Stromal cell of bone marrow (primary cell): ENCODE results near the gene RBM33.
"Not testable (repeated sequence)": the region's sequence is repeated elsewhere in the genome, so short reads cannot be mapped to it uniquely, and the experiment has no call there.

Source experiments
- DNase-seq: peaks from one replicate; pipeline ENCODE4 v3.0.0-alpha.2; 2012; ENCODE audit warnings: low read depth

The RBM33 gene

DNA sequence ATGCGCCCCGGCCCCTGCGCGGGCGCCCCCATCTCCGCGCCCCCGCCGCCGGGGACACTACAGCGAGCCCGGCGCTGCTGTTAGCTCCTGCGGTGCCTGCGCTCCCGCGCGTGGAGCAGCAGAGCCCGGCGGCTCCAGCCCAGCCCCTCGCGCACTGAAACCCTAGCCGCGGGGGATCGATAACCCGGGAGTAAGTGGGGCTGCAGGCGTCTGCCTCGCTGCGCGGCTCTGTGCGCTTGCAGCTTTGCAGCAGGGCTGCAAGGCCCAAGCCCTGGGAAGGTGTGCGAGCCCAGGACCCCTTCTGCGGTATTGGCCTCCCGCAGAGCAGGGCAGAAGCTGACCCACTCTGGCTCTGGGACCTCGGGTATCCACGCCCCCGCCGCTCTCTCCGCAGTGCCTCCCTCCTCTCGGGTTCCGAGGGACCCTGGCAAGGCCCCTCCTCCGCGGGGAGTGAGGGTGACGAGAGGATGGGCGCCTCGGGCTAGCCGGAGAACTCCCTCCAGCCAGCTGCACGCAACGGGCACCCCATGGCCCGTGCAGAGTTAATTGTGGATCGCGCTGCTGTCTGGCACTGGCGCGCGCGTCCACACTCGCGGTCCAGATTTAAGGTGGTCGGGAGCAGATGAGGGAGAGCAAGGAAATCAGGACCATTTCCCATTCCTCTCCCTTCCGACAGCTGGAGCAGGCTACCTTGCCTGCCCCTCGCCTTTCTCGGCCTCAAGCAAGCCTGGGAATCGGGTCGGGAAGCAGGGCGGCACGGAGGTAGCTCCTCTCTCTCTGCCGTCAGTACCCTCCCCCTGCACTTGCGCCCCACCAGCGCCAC, 165.7 kb downstream of the RBM33 start:
- DNase-seq = no peak

DNA sequence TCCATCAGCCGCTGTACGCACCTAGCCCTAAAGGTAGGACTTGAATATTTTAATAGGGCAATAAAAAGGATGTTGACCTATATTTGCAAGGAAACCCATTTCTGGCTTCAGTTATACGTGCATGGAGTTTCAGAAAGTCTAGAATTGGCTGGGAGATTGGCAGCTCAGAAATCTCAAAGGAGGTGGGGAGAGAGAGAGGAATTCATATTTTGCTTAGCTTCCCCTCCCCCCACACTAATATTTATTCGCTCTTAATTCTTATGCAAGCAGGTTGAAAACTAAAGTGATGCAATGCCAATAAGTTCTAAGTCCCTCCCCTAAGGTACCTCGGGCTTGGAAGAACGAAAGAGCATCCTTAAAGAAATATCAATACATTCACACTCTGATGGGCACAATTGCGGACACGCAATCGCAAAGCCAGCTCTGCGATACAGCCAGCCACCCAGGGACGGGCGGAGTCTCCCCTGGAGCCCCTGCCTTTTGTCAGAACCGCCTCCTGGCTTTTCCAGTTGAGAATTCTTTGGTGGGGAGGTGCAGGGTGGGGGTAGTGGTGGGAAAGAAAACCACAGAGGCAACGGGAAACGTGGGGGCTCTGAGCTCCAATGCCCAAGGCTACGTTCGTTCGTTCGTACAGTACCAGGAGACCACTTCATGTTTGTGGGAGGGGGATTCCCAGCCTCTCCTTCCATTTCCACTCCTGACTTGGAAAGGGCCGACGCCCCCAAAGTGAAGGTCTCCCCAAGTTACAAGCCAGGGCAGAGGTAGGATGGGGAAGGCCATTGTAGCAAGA, 166.5 kb downstream of the RBM33 start:
- no peak for DNase-seq

DNA sequence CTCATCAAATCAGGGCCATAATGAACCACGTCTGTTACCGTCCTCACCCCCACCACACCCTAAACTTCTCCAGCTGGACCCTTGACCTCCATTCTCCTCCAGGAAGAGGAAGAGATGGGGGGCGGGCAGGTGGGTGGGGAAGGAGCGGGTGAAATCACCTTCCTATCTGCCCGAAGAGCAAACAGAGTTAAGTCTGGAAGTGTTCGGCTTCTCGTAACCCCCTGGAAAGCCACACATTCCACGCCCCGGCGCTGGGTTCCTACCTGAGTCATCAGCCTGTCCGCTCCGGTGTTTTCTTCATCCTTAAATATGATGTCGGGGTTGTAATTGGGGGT, 167.1 kb downstream of the RBM33 start:
- DNase-seq = no peak

DNA sequence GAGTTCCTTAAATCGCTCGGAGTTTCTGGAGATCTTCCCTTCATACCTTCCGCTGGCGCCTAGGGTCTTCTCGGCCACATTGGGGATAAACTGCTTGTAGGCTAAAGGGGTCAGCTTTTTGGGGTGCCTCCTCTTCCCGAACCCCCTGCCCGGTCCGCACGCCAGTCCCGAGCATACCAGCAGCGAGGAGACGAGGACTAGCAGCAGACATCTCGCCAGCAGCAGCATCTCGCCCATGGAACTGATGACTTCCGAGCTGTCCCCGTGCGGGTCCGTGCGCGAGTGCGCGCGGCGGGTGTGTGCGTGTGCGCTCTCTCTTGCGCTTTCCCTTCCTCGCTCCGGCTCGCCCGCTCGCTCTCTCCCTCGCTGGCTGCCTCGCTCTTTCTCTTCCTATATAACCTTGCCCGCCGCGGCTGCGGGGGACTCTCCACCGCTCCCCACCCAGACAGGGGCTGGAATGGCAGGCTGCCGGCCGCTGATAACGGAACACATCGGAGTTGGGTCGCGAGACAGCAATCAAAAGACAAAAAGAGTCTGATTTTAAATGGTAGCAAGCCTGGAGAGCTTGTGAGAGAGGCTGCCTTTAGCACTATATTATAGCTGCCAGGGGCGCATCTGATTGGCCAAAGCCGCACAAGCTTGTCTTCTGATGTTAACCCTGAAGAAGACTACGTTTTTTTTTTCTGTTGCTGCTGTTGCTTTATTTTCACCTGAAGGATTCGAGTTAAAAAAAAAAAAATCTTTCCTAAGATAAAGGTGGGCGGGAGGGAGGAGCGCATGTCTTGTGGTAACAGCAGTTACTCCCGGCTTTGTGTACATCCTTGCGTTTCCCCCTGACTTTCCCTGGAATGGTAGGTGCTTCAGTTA, 167.7 kb downstream of the RBM33 start, which contains the start of gene SHH:
SHH (minus strand) TSS at position 569 of the 867 bp plus-strand sequence; CDS start at position 228, 341 bp downstream.
- no peak for DNase-seq

DNA sequence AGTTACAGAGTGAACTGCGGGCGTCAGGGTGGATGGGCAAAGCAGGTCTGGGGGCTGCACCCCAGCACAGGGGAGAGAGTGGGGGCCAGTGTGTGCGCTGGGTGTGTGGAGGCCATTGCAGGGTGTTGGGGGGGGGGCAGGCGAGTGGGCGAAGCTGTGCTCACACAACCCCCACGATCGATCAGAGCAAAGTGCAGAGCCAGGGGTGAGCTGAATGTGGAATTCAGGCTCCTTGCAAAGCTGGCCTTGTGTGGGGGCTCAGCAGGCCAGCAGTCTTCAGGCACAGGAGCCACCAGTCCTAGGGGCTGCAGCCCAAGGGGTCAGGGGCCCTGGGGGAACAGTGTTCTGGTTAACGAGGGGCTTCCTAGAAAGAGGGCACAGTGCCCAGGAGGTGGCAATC, 168.7 kb downstream of the RBM33 start:
- no peak for DNase-seq

DNA sequence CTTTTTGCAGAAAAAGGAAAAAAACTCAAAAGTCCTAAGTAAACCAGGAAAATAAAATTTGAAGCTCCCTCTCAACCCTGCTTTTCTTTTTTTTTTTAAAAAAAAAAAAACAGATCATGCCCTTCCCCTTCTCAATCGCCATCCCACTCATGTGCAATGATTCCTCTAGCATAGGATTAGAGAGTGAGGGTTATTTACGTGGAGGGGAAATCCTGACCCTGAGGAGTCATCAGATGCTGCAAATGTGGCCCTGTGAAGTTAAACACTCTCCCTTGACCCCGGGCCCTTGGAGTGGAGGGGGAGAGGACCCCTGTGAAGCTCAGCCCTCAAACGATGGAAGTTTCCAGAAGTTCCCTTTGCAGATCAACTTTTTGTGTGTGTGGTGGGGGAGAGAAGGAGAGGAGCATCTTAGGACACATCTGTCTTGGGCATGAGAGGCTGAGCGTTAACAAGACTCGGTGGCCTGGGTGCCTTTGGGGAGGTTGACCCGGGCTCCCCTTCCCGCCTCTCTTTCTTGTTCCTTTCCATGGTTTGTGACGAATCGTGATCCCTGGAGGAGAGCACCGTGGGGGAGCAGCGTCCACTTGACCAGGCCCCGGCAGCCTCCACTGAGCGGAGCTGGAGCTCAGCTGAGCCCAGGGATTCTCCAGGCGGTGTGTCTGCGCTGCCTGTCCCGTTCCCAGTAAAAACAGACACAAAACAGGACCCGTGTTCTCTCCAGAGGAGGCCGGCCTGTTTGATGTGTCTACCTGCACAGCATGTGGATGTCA, 169.3 kb downstream of the RBM33 start:
- no peak for DNase-seq

DNA sequence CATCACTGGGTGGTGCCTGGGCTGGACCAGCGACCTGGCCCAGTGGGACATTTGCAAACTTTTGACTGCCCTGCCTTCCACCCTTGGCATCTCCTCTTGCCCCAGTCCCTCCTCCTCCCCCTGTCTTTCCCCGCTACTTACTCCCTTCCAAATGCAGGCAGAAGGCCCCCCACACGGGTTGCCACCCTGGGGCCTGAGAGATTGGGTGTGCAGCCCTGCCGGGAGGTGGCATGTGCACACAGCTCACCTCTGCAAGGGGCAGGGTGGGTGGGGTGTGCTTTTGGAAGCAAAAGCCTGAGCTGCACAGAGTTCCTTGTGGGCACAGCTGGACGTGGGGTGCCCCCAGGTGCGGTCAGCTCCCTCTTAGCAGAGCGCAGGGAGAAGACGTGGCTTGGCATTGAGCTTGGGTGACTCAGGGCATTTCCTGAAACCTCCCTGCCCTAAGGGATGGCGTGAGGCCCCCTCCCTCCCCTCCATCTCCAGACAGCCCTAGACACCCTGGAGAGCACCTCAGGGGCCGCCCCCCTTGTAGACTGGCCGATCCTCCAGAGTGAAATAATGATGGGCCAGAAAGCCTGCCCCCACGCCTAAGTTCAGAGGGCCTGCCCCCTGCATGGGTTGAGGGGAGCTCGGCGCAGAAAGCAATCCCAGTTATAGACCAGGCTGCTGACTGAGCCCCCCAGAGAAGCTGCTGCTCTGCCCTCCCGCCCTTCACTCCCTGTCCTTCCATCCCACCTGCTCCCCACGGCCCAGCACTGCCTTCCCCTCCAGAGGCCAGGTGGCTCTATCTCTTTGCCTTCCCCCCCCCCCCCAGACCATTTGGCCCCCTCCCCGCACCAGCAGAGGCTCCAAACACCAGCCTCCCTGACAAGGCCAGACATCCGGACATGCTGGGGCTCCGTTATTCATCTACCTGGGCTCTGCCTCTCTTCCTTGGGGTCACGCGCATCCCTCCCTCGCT, 170.1 kb downstream of the RBM33 start:
- DNase-seq = no peak

DNA sequence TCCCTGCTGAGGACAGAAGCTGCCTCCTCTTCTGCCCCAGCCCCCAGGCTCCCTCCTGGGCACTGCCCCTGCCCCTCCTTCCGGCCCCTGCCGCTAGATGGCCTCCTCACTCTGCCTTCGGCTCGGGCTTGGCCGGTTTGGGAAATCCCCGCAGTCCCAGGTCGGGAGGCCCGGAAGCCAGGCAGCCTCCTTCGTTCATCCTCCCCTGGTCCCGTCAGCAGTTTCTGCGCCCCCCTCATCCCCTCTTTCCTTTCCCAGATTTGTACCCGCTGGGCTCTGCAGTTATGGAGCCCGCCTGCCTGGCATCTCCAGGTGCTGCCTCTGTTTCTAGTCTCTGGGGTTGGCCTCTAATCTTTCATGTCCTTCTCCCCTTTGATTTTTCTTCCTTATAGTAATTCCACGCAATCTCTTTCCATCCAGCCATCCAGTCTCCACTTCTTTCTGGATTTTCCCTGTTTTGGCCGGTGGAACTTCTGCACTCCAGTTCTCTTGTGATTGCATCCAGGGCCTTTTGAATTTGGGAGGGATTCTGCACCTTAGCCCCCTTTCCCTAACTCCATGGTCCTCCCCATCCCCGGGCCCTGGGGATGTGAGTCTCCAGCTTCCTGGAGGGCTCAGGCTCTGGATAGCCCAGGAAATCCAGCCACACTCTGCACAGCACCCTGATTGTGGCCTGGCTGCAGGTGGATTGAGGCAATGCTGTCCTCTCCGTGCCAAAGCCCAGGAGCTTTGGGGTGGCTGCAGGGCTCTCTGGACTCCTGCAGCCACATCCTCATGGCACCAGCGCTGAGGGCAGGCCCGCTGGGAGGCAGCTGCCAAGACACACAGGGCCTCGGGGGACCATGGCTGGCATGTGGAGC, 171.1 kb downstream of the RBM33 start:
- no peak for DNase-seq

DNA sequence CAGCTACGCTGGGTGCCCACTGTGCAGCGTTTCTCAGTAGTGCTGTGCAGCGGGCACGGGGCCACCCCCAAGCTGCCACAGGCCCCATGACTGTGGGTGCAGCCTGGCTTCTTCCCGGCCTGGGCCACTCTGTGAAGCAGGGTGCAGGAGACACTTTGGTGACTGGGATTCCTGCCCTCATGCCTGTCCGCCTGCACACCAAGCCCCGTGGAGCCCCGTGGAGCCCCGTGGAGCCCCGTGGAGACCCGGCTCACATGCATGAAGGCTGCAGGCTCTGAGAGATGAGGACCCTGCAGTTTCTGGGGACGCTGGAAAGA, 171.7 kb downstream of the RBM33 start:
- DNase-seq = no peak

DNA sequence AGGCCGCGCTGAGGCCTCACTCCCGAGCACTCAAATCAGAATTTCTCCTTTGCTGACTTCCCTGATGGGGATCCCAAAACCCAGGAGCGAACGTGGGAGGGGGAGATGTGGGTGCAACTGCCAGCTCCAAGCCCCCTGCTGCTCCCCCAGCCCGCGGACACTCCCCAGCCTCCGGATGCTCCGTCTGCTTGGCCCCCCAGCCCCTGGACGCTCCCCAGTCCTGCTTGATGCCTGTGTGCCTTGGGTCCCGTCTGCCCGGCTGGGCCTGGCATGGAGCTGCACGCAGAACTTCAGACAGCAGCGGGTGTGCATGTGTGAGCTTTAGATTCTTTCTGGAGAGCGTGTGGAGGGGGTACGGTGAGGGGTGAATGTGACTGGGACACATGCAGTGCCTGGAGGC, 172.5 kb downstream of the RBM33 start:
- DNase-seq = no peak

DNA sequence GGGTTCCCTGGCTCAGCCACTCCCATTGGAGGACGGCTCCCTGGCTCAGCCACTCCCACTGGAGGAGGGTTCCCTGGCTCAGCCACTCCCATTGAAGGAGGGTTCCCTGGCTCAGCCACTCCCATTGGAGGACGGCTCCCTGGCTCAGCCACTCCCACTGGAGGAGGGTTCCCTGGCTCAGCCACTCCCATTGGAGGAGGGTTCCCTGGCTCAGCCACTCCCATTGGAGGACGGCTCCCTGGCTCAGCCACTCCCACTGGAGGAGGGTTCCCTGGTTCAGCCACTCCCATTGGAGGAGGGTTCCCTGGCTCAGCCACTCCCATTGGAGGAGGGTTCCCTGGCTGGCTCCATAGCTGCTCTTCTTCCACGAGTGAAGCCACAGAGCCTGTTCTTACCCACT, 173.1 kb downstream of the RBM33 start:
- DNase-seq = not testable (repeated sequence)

DNA sequence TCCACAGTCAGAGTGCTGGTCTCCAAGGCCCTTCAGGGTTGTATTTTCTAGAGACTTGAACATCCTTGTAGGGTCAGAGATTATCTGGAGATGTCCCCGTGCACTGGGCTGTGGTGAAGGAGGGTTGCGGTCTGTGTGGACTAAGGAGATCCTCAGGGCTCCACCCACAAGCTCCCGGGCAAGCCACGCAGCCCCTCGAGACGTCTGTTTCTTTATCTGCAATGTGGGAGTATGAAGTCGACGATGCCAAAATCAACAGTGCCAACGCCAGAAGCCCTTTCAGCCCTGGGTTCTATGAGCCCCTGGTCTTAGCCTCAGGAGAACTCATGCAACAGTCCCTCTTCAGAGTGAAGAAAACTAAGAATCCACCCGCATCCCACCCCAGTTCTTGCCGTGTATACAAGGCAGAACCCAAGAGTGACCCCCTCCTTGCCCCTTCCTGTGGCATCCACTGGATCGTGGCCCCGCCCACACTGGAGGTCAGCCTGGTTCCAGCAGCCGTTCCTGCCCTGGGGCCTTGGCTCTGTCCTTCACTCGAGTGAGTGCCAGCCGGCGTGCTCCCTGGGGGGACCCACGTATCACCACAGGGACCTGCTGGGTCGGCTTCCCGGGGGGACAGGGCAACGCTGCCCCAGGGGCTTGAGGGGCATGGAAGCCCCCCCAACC, 173.8 kb downstream of the RBM33 start:
- DNase-seq = no peak

DNA sequence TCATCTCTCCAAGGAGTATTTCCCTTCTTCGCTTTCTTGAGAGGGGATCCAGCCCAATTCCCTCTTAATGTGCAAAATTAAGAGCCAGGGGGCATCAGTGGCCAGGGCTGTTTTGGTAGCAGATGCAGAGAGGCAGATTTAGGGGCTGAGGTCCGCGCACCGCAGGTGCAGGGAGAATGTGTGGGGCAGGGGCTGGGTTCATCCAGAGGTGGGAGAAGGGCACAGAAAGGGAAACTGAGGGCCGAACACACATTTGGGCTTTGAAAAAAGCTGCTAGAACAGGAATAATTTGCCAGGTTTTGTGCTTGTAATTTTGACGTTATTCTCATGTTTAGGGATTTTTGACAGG, 174.3 kb downstream of the RBM33 start:
- DNase-seq = no peak

DNA sequence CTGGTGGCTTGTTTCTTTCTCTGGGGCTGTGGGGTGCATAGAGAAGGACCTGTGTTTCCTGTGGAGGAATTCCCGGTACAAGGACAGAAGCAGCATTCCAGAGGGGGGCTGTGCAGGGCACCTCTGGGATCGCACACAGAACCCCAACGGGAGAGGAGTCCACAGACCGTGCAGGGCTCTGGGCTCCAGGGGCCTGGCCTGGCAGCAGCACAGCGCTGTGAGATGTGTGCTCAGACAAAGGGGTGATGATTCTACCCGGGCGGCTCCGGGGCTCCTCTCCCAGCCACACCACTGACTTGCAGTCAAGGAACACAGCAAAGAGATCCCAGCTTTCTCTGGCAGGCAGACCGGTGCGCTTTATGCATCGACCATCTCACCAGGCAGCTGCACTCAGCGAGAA, 174.7 kb downstream of the RBM33 start:
- no peak for DNase-seq

DNA sequence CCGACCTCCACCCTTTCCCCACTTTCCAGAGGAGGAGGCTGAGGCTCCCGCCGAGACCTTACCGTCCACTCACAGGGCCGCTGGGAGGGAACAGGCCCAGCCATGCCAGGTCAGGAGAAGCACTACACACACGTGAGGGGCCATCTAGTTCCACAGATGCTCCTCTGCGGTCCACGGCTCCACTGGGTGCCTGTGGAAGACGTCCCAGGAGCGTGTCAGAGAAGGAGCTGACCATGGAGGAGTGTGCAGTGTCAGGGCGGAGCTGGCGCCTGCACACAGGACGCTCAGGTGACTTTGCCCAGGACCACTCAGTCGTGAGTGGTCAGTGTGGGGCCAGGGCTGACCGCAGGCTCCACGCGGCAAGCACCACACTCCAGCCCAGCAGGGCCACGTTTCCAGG, 175.8 kb downstream of the RBM33 start:
- DNase-seq = no peak

DNA sequence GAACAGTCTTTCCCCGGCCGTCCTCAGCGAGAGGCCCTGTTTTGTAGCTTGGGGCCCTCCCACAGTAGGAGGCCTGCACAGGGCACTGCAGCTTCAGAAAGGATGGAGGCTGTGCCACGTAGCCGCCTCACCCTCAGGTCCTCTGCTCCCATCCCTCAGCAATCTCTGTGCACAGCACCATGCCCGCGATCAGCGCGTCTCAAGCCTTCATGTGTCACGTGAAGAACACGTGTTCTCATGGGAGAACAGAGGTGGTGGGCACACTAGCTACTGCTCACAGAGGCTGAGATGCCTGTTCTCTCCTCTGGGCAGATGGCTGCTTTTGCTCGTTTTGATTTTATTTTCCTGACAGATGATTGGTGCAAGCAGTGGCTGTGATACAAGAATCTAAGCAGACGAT, 176.3 kb downstream of the RBM33 start:
- DNase-seq = no peak

DNA sequence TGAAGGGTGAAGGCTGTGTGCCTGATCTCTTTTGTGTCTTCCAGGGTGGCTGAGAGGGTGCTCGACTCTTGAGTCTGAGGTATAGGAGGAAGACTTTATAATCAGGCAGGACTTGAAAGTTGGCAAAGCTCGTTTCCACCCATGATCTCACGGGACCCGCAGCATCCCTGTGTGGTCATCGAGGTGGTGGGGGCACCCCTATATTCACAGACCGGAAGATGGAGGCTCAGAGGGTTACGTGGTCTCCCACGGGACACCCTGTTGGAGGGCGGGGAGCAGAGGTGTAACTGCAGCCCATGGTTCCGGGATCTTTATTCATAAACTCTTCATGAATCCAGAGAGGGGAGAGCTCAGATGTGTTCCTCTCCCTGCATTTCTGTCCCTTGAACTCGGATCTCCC, 177.4 kb downstream of the RBM33 start:
- no peak for DNase-seq

DNA sequence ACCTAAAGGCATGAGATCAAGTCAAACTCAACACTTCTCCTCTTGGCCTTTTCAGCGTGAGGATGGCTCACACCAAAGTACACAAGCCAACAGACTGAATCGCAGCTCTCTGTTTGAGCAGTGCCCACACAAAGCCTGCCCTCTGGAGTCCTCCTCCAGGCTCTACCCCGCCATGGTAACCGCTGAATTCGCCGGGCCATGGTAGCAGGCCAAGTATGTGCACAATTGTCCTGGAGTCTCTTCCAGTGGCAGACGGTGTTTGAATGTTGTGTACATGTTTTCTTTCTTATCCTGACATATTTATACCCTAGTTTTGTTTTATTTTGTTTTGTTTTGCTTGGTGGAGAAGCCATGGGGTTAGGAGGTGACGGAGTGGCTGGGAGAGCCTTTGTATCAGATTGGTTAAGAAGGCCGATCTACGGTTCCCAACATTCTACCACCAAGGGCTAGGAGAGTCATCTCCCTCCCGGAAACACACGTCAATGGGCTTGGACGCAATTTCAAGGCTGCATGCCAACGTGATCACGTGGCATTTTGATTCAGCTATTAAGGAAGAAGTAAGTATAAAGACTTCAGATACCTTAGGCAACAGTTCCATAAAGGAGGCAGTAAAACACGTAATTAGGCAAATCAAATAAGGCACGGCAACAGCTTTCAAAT, 179.9 kb downstream of the RBM33 start:
- no peak for DNase-seq

DNA sequence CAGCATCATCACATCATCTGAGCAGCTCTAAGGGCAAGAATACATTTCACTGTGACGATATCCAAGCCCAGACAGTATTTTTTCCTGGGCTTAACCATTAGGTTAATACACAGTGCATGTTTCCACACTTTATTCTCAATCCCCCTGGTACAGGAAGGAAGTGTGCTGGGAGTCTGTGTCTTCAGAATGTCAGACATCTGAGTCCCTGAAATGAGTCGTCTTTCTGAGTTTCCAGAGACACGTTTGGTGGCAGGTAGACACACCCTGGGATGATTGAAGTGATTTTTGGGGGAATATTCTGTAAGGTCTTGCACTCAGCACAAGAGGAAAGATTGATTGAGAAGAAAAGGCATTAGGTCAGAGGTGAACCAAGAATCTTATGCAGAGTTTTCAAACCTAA, 180.9 kb downstream of the RBM33 start:
- DNase-seq = no peak
